ENCODE data around the gene RIC8B. TPM values are rescaled to one million over a fixed set of nuclear protein-coding genes. Genes with fewer than 3 reads are reported as not detected.
A peak's percentile ranks its signal among the peaks of the same experiment; 100 is the strongest.

The RIC8B gene
- total and polyA plus RNA-seq, 2 of the 13 experiments (the other 11 are each of a cell fraction or from before 2014, with no cell fraction given) = 5.1 to 7.5 TPM

DNA sequence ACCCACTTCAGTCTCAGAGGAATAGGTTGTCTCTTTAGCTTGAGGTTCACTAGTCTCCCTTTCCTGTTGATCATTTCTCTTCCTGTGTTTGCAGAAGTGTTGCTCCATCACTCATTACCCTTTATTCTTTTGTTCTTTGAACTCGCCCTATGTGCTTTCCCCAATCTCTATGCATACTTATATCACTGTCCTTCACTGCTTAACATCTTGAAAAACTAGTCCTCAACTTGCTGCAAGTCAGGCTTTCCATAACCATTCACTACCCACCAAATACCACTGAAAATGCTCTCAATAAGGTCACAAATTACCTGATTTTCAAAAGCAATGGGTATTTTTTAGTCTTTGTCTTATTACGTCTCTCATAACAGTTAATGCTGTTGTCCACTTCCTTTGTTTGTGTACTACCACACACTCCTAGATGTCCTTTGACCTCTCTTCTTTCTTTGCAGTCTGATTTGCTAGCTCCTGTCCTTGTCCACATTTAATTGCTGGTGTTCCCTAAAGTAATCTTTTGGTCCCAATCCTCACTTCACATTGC, 80.8 kb downstream of the RIC8B start (continued):
- TF ChIP-seq NCOA1 (CRISPR knock-in tag; IDR thresholded peaks at IDR 0.05) (0 out of 2 replicates have a peak, but pooled peaks have one; percentile 23), ZNF616 (CRISPR knock-in tag; IDR thresholded peaks at IDR 0.05; ENCODE audit: low read depth) (no peak), SIN3A (IDR thresholded peaks at IDR 0.05; ENCODE audit: borderline replicate concordance, low read depth, low read length) (no peak), ZNF367 (CRISPR knock-in tag; IDR thresholded peaks at IDR 0.05; ENCODE audit: borderline replicate concordance) (no peak), DNMT1 (CRISPR knock-in tag; IDR thresholded peaks at IDR 0.05) (no peak), CCDC6 (CRISPR knock-in tag; IDR thresholded peaks at IDR 0.05) (0 out of 2 replicates have a peak, but pooled peaks have one; percentile 38), SP4 (CRISPR knock-in tag; IDR thresholded peaks at IDR 0.05) (no peak), ZNF260 (CRISPR knock-in tag; IDR thresholded peaks at IDR 0.05; ENCODE audit: borderline replicate concordance, low read depth) (no peak), RCOR2 (CRISPR knock-in tag; IDR thresholded peaks at IDR 0.05) (peak; percentile 59), CENPX (CRISPR knock-in tag; IDR thresholded peaks at IDR 0.05) (no peak), TOE1 (CRISPR knock-in tag; IDR thresholded peaks at IDR 0.05) (no peak), PHF20 (CRISPR knock-in tag; IDR thresholded peaks at IDR 0.05) (no peak), EED (CRISPR knock-in tag; IDR thresholded peaks at IDR 0.05) (no peak), ZNF790 (CRISPR knock-in tag; IDR thresholded peaks at IDR 0.05; ENCODE audit: borderline replicate concordance) (no peak), SNAI1 (CRISPR knock-in tag; IDR thresholded peaks at IDR 0.05; ENCODE audit: borderline replicate concordance) (no peak), NFKBIZ (CRISPR knock-in tag; IDR thresholded peaks at IDR 0.05) (peak; percentile 34; the same call in 1 of the 2 replicates), NFE2L1 (CRISPR knock-in tag; IDR thresholded peaks at IDR 0.05; ENCODE audit: borderline replicate concordance) (no peak), KLF9 (CRISPR knock-in tag; IDR thresholded peaks at IDR 0.05; ENCODE audit: low read depth) (no peak), MATR3 (CRISPR knock-in tag; IDR thresholded peaks at IDR 0.05) (no peak), ZNF256 (CRISPR knock-in tag; conservative IDR thresholded peaks at IDR 0.05) (no peak), ZNF430 (CRISPR knock-in tag; IDR thresholded peaks at IDR 0.05) (peak; percentile 73; the same call in 1 of the 2 replicates), BORCS8-MEF2B (CRISPR knock-in tag; IDR thresholded peaks at IDR 0.05) (no peak), ZFP1 (CRISPR knock-in tag; IDR thresholded peaks at IDR 0.05) (peak; percentile 55; the same call in 1 of the 2 replicates)
- TF ChIP-seq, protein P1, sequence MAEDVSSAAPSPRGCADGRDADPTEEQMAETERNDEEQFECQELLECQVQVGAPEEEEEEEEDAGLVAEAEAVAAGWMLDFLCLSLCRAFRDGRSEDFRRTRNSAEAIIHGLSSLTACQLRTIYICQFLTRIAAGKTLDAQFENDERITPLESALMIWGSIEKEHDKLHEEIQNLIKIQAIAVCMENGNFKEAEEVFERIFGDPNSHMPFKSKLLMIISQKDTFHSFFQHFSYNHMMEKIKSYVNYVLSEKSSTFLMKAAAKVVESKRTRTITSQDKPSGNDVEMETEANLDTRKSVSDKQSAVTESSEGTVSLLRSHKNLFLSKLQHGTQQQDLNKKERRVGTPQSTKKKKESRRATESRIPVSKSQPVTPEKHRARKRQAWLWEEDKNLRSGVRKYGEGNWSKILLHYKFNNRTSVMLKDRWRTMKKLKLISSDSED (CRISPR knock-in tag; IDR thresholded peaks at IDR 0.05) = no peak
- TF ChIP-seq, protein P2, sequence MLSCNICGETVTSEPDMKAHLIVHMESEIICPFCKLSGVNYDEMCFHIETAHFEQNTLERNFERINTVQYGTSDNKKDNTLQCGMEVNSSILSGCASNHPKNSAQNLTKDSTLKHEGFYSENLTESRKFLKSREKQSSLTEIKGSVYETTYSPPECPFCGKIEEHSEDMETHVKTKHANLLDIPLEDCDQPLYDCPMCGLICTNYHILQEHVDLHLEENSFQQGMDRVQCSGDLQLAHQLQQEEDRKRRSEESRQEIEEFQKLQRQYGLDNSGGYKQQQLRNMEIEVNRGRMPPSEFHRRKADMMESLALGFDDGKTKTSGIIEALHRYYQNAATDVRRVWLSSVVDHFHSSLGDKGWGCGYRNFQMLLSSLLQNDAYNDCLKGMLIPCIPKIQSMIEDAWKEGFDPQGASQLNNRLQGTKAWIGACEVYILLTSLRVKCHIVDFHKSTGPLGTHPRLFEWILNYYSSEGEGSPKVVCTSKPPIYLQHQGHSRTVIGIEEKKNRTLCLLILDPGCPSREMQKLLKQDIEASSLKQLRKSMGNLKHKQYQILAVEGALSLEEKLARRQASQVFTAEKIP (CRISPR knock-in tag; IDR thresholded peaks at IDR 0.05; ENCODE audit: borderline replicate concordance) = no peak
- TF ChIP-seq, protein P3, sequence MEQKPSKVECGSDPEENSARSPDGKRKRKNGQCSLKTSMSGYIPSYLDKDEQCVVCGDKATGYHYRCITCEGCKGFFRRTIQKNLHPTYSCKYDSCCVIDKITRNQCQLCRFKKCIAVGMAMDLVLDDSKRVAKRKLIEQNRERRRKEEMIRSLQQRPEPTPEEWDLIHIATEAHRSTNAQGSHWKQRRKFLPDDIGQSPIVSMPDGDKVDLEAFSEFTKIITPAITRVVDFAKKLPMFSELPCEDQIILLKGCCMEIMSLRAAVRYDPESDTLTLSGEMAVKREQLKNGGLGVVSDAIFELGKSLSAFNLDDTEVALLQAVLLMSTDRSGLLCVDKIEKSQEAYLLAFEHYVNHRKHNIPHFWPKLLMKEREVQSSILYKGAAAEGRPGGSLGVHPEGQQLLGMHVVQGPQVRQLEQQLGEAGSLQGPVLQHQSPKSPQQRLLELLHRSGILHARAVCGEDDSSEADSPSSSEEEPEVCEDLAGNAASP (CRISPR knock-in tag; IDR thresholded peaks at IDR 0.05; ENCODE audit: borderline replicate concordance) = peak; percentile 62; the same call in 1 of the 2 replicates
- TF ChIP-seq, protein P4, sequence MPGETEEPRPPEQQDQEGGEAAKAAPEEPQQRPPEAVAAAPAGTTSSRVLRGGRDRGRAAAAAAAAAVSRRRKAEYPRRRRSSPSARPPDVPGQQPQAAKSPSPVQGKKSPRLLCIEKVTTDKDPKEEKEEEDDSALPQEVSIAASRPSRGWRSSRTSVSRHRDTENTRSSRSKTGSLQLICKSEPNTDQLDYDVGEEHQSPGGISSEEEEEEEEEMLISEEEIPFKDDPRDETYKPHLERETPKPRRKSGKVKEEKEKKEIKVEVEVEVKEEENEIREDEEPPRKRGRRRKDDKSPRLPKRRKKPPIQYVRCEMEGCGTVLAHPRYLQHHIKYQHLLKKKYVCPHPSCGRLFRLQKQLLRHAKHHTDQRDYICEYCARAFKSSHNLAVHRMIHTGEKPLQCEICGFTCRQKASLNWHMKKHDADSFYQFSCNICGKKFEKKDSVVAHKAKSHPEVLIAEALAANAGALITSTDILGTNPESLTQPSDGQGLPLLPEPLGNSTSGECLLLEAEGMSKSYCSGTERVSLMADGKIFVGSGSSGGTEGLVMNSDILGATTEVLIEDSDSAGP (CRISPR knock-in tag; IDR thresholded peaks at IDR 0.05; ENCODE audit: borderline replicate concordance) = no peak

Data from HepG2 (cell line).